Midbrain (tissue), 1 donor: Measurements from ENCODE around the gene LMO7.
"Not testable (repeated sequence)": the region's sequence is repeated elsewhere in the genome, so short reads cannot be mapped to it uniquely, and the experiment has no call there.

ENCODE experiments used
- DNase-seq: peaks from one replicate; lab custom pipeline; 2025; lab: John Stamatoyannopoulos, UW

LMO7 gene

GRCh38 chr13:75647126-75647784 lies 11.1 kb downstream of the LMO7 start:
- no peak for DNase-seq

GRCh38 chr13:75648446-75648845 lies 12.3 kb downstream of the LMO7 start:
- no peak for DNase-seq

GRCh38 chr13:75651013-75651412 lies 14.9 kb downstream of the LMO7 start:
- DNase-seq, result no peak

GRCh38 chr13:75652726-75653125 lies 16.6 kb downstream of the LMO7 start:
- DNase-seq, result no peak

- no peak for DNase-seq
These were observed 20.4 kb downstream of the LMO7 start for GRCh38 chr13:75656425-75656989.

GRCh38 chr13:75657111-75657510 lies 21.0 kb downstream of the LMO7 start:
- DNase-seq, result no peak

GRCh38 chr13:75660694-75661093 lies 24.6 kb downstream of the LMO7 start:
- no peak for DNase-seq

- DNase-seq, result no peak
These were observed 25.3 kb downstream of the LMO7 start for GRCh38 chr13:75661443-75661842.

GRCh38 chr13:75666646-75667351 lies 30.7 kb downstream of the LMO7 start:
- DNase-seq, result no peak

- no peak for DNase-seq
These were observed 33.6 kb downstream of the LMO7 start for GRCh38 chr13:75669706-75670105.

GRCh38 chr13:75670496-75670895 lies 34.4 kb downstream of the LMO7 start:
- no peak for DNase-seq

GRCh38 chr13:75675421-75675820 lies 39.3 kb downstream of the LMO7 start:
- DNase-seq, result no peak

GRCh38 chr13:75679459-75679858 lies 43.3 kb downstream of the LMO7 start:
- DNase-seq, result no peak

GRCh38 chr13:75680251-75680650 lies 44.1 kb downstream of the LMO7 start:
- not testable (repeated sequence) for DNase-seq

GRCh38 chr13:75682326-75682725 lies 46.2 kb downstream of the LMO7 start:
- no peak for DNase-seq

GRCh38 chr13:75685239-75685697 lies 49.1 kb downstream of the LMO7 start:
- no peak for DNase-seq

- no peak for DNase-seq
These were observed 51.1 kb downstream of the LMO7 start for GRCh38 chr13:75687150-75687763.

GRCh38 chr13:75689686-75690085 lies 53.6 kb downstream of the LMO7 start:
- DNase-seq, result no peak

GRCh38 chr13:75690607-75691006 lies 54.5 kb downstream of the LMO7 start:
- no peak for DNase-seq

GRCh38 chr13:75691183-75691582 lies 55.1 kb downstream of the LMO7 start:
- no peak for DNase-seq

- DNase-seq, result no peak
These were observed 57.1 kb downstream of the LMO7 start for GRCh38 chr13:75693227-75693626.

GRCh38 chr13:75694722-75695121 lies 58.6 kb downstream of the LMO7 start:
- DNase-seq, result no peak

- peak; percentile 77 for DNase-seq
These were observed 59.8 kb downstream of the LMO7 start for GRCh38 chr13:75695908-75696307.
